ENCODE results near the gene MYRIP.

- TF ChIP-seq POLR2A (IDR thresholded peaks at IDR 0.05) (no peak), CTCF (IDR thresholded peaks at IDR 0.05) (no peak)
These were observed 387.6 kb downstream of the MYRIP start for GRCh38 chr3:40196966-40197365.
